D721Med (cell line): ENCODE measurements around the gene ENTPD2.

Source experiments
- DNase-seq: peaks from one replicate; pipeline ENCODE4 v3.0.0; 2011; ENCODE audit warnings: low spot score; ENCODE audit not compliant: insufficient read length
- FAIRE-seq: peaks from 2 replicates; lab custom pipeline; 2011; peaks lifted over from hg19 to GRCh38; lab: Jason Lieb, UNC
- TF ChIP-seq, protein P1 (sequence below): IDR thresholded peaks from 2 replicates; pipeline ENCODE4 v1.5.1; 2012; ENCODE audit warnings: mild to moderate bottlenecking, control low read depth; ENCODE audit not compliant: insufficient read depth; ENCODE audit errors: missing control alignments

The ENTPD2 gene

DNA sequence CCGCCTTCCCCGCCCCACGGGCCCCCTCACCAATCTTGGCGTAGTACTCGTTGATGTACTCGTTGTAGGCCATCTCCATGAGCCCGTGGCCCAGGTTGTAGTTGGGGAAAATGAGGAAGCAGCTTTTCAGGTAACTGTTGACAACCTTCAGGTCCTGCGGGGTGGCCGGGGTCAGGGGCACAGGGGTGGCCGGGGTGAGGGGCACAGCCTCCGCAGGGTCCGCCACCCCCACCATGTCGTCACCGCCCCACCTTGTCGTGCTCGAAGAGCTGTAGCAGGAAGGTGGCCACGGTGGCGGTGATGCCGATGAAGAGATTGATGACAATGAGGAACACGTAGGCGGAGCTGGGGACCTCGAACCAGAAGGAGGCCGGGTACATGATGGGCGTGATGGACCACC, 42.7 kb downstream of the ENTPD2 start:
- DNase-seq (no peak), FAIRE-seq (no peak)
- TF ChIP-seq, protein P1, sequence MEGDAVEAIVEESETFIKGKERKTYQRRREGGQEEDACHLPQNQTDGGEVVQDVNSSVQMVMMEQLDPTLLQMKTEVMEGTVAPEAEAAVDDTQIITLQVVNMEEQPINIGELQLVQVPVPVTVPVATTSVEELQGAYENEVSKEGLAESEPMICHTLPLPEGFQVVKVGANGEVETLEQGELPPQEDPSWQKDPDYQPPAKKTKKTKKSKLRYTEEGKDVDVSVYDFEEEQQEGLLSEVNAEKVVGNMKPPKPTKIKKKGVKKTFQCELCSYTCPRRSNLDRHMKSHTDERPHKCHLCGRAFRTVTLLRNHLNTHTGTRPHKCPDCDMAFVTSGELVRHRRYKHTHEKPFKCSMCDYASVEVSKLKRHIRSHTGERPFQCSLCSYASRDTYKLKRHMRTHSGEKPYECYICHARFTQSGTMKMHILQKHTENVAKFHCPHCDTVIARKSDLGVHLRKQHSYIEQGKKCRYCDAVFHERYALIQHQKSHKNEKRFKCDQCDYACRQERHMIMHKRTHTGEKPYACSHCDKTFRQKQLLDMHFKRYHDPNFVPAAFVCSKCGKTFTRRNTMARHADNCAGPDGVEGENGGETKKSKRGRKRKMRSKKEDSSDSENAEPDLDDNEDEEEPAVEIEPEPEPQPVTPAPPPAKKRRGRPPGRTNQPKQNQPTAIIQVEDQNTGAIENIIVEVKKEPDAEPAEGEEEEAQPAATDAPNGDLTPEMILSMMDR, result no peak

DNA sequence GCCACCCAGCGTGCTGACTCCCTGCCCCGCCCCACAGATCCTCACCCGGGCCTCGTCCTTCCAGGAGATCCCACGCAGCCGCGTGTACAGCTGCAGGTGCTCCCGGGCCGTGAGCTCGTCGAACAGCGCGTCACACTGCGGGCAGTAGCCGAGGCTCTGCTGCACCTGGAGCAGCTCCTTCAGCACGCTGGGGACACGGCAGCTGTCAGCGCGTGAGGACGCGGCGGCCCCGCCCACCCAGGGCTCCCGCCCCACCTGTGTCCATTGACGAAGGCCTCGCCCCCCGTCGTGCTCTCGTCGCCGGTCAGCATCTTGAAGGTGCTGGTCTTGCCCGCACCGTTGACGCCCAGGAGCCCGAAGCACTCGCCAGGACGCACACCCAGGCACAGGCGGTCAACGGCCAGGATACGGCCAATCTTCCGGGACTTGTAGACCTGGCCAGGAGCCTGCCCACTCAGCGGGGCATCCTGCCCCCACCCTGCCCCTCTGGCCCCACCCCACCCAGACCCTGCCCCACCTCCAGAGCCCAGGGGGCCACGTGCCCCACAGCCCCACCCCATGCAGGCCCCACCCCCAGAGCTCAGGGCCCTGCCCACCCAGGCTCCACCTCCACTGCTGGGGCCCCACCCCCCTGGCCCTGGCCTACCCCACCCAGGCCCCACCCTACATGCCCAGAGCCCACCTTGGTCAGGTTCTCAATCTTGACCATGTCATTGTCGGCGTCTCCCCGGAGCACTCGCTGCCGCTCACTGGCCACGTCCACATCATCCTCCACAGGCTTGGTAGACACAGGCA, 43.7 kb downstream of the ENTPD2 start:
- FAIRE-seq, result no peak
- no peak for DNase-seq

DNA sequence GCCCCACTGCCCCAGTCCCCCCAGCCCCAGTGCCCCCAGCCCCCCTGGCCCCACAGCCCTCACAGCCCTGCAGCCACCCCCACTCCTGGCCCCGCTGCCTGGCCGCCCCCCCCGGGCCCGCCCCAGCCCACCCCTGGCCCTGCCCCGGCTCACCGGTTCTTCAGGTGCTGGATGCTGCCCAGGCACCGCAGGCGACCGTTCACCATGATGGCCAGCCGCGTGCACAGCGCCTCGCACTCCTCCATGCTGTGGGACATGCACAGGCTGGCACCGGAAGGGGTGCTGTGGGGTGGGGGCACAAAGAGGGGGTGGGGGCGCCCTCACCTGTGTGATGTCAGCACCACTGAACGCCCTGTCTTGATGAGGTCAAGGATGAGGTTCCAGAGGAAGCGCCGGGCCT, 44.6 kb downstream of the ENTPD2 start:
- DNase-seq, result no peak
- TF ChIP-seq, protein P1, result no peak
- no peak for FAIRE-seq

More for the DNA sequence above, 43.7 kb downstream of the ENTPD2 start:
- TF ChIP-seq, protein P1, result no peak

- no peak for DNase-seq
- TF ChIP-seq, protein P1, result no peak
- no peak for FAIRE-seq
These were observed 45.5 kb downstream of the ENTPD2 start for GRCh38 chr9:137008312-137008711.

- DNase-seq (no peak), FAIRE-seq (no peak)
- TF ChIP-seq, protein P1, result no peak
These were observed 46.0 kb downstream of the ENTPD2 start for GRCh38 chr9:137007816-137008270.

- TF ChIP-seq, protein P1, result no peak
- no peak for DNase-seq
- FAIRE-seq, result no peak
These were observed 46.6 kb downstream of the ENTPD2 start for GRCh38 chr9:137007108-137007815.
